ENCODE measurements around the gene PTGDR2. TPM values are rescaled to one million over a fixed set of nuclear protein-coding genes. Genes with fewer than 3 reads are reported as not detected.

PTGDR2 gene
- total RNA-seq, 2 experiments from 2014 or later, result 0.23 to 0.38 TPM

DNA sequence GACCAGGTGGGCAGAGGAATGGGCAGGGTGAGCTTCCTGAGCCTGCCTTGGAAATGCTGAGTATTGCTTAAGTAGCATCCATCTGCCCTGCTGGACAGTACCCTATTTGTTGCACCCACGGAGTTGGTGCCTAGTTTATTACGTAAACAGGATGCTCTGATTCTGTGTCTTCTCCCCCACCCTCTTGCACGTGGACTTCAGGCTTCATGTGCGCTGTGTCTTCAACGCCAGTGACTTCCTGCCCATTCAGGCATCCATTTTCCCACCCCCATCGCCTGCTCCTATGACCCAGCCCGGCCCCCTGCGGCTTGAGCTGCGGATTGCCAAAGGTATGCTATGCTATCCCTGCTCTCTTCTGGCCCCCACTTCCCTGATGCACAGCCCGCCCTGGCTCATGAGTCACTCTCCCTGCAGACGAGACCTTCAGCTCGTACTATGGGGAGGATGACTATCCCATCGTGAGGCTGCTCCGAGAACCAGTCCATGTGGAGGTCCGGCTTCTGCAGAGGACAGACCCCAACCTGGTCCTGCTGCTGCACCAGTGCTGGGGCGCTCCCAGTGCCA is 17.3 kb upstream of the PTGDR2 start:
- TF ChIP-seq, protein P1, sequence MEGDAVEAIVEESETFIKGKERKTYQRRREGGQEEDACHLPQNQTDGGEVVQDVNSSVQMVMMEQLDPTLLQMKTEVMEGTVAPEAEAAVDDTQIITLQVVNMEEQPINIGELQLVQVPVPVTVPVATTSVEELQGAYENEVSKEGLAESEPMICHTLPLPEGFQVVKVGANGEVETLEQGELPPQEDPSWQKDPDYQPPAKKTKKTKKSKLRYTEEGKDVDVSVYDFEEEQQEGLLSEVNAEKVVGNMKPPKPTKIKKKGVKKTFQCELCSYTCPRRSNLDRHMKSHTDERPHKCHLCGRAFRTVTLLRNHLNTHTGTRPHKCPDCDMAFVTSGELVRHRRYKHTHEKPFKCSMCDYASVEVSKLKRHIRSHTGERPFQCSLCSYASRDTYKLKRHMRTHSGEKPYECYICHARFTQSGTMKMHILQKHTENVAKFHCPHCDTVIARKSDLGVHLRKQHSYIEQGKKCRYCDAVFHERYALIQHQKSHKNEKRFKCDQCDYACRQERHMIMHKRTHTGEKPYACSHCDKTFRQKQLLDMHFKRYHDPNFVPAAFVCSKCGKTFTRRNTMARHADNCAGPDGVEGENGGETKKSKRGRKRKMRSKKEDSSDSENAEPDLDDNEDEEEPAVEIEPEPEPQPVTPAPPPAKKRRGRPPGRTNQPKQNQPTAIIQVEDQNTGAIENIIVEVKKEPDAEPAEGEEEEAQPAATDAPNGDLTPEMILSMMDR (IDR thresholded peaks at IDR 0.05), result no peak
- H3K4me1 Mint-ChIP-seq (ENCODE audit: low read depth), result peaks cover 33% of the 10 kb centered on the region
- intact Hi-C loops (cut with micrococcal nuclease), result no loop called here
- no peaks in the 10 kb centered on the region for H3K27me3 Mint-ChIP-seq
- POLR2A ChIA-PET, result interaction anchor here (1.1 kb wide), 1 partner anchor 9 kb away, joined by 3 read pairs; no protein-coding TSS in a partner anchor
- H3K36me3 Mint-ChIP-seq (ENCODE audit: low read depth), result no peaks in the 10 kb centered on the region
- no peak overlapping the region for H3K4me3 Mint-ChIP-seq
- DNase-seq (no peak), ATAC-seq (no peak)
- H3K9me3 Mint-ChIP-seq, result no peaks in the 10 kb centered on the region
- CTCF ChIA-PET, result interaction anchor here (7.1 kb wide), 1 partner anchor 42 kb away, joined by 37 read pairs; no protein-coding TSS in a partner anchor
- H3K27ac Mint-ChIP-seq, result no peak overlapping the region

DNA sequence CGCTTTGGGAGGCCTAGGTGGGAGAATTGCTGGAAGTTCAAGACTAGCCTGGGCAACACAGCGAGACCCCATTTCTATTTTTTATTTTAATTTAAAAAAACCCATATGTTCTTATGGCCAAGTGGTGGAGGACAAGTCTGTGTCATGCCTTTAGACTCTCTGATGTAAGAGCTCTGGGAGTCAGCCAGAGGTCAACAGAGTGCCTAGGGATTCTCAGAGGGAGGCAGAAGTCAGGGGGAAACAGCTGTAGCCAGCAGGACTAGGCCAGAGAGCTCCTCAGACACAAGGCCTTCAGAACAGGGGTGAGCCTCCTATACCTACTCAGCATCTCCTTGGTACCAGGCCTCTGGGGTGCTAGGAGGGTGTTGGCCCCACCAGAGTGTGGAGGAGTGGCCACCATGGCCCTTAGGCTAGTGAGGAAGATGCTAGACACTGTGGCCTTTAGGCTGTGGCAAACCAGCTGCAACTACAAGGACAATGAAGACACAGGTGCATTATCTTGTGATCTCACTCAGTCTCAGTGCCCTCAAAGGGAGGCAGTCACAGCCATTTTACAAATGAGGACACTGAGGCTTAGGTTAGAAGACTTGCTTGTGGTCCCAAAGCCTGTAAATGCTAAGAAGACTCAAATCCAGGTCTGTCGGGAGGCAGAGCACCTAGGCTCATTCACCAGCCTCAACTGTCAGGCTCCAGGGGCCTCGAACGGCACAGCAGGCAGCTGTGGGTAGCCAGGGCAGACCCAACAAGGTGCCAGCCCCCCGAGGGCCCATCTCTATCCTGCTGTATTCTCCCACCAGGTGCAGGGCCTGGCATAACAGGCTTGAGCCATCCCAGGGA is 16.6 kb upstream of the PTGDR2 start:
- Mint-ChIP-seq H3K36me3 (ENCODE audit: low read depth) (no peaks in the 10 kb centered on the region), H3K4me3 (no peak overlapping the region), H3K9me3 (no peaks in the 10 kb centered on the region), H3K4me1 (ENCODE audit: low read depth) (peaks cover 33% of the 10 kb centered on the region), H3K27me3 (no peaks in the 10 kb centered on the region), H3K27ac (no peak overlapping the region)
- POLR2A ChIA-PET, result interaction anchor here (1.0 to 1.5 kb wide), 4 partner anchors 9 to 33 kb away, joined by 3 to 7 read pairs (median 5); partner anchors contain the start of gene PRPF19
- no peak for ATAC-seq
- no peak for DNase-seq
- CTCF ChIA-PET, result interaction anchor here (1.1 to 7.1 kb wide), 3 partner anchors 15 to 97 kb away, joined by 3 to 37 read pairs (median 6); no protein-coding TSS in a partner anchor
- TF ChIP-seq, protein P1 (IDR thresholded peaks at IDR 0.05), result no peak
- intact Hi-C loops (cut with micrococcal nuclease), result no loop called here

DNA sequence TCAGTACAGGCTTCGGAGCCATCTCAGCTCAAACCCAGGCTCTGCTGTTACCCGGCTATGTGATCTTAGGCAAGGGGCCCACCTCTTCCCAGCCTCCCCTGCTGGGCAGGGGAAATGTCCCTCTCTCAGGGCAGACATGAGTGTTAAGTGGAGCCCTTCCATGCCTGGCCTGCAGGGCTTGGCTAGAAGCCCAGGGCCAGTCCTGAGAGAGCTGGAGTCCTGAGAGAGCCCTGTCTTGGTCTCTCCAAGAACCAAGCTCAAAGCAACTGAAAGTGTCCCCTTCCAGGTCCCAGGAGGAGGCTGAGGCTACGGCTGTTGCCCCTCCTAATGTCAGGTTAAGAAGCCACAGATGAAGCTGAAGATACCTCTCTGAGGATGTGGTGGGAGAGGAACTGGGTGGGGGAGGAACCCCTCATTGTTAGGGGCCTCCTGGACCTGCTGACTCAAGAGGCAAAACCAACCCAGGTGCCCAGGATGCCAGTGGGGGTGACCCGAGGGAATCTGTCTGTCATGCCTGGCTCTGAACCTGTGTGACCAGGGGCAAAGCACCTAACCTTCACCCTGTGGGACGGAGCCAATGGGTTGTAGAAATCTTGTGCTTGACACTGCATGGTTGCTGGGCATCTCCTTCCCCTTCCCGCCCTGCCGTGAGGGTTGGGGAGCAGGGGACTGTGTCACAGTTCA is 15.8 kb upstream of the PTGDR2 start:
- CTCF ChIA-PET, result interaction anchor here (0.7 to 7.1 kb wide), 6 partner anchors 11 to 96 kb away, joined by 3 to 37 read pairs (median 4); partner anchors contain the start of gene PRPF19
- Mint-ChIP-seq H3K4me3 (no peak overlapping the region), H3K27me3 (no peaks in the 10 kb centered on the region), H3K9me3 (no peaks in the 10 kb centered on the region), H3K36me3 (ENCODE audit: low read depth) (no peaks in the 10 kb centered on the region), H3K27ac (no peak overlapping the region), H3K4me1 (ENCODE audit: low read depth) (peaks cover 33% of the 10 kb centered on the region)
- DNase-seq (peak; percentile 52), ATAC-seq (peak; percentile 75)
- POLR2A ChIA-PET, result interaction anchor here (0.8 to 1.5 kb wide), 5 partner anchors 11 to 34 kb away, joined by 3 to 7 read pairs (median 6); partner anchors contain the start of gene PRPF19
- TF ChIP-seq, protein P1 (IDR thresholded peaks at IDR 0.05), result no peak
- intact Hi-C loops (cut with micrococcal nuclease), result no loop called here

DNA sequence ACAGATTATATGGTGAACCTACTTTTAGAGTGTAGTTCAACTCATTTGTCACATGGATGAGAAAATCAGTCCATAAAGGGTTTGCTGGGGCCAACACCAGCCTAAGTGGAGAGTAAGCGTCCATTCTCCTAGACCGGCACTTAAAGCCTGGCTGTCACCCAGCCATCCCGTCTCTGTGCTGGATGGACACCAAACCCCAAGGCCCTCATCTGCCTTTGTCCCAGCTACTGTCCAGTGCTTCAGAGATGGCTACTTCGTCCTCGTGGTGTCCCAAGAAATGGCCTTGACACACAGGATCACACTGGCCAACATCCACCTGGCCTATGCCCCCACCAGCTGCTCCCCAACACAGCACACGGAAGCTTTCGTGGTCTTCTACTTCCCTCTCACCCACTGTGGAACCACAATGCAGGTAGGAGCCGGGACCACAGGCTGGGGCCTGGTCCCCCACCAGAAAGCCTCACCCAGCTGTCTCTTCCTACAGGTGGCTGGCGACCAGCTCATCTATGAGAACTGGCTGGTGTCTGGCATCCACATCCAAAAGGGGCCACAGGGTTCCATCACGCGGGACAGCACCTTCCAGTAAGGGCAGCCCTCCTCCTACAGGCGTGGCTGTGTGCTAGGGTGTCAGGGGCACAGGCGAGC is 15.1 kb upstream of the PTGDR2 start:
- Mint-ChIP-seq H3K4me3 (no peak overlapping the region), H3K27ac (no peak overlapping the region), H3K4me1 (ENCODE audit: low read depth) (peaks cover 33% of the 10 kb centered on the region), H3K27me3 (no peaks in the 10 kb centered on the region), H3K9me3 (no peaks in the 10 kb centered on the region), H3K36me3 (ENCODE audit: low read depth) (no peaks in the 10 kb centered on the region)
- TF ChIP-seq, protein P1 (IDR thresholded peaks at IDR 0.05), result no peak
- ATAC-seq (peak; percentile 31), DNase-seq (peak; percentile 28)
- CTCF ChIA-PET, result interaction anchor here (0.7 to 7.1 kb wide), 5 partner anchors 10 to 95 kb away, joined by 3 to 37 read pairs (median 3); partner anchors contain the start of gene PRPF19
- POLR2A ChIA-PET, result interaction anchor here (0.7 to 1.5 kb wide), 5 partner anchors 10 to 445 kb away, joined by 3 to 6 read pairs (median 4); no protein-coding TSS in a partner anchor
- intact Hi-C loops (cut with micrococcal nuclease), result no loop called here
